ENCODE data around the gene RPS6KA5. TPM values are rescaled to one million over a fixed set of nuclear protein-coding genes. Genes with fewer than 3 reads are reported as not detected.
A peak's percentile ranks its signal among the peaks of the same experiment; 100 is the strongest.
"Not testable (repeated sequence)": the region's sequence is repeated elsewhere in the genome, so short reads cannot be mapped to it uniquely, and the experiment has no call there.

RPS6KA5 gene
- polyA plus RNA-seq, 3 donors from 2014 or later, result 11.1 to 19.0 (median 16.6) TPM

GRCh38 chr14:91087470-91087869, 27.0 kb upstream of the RPS6KA5 start:
- not testable (repeated sequence) for H3K4me1 Mint-ChIP-seq, H3K4me3 Mint-ChIP-seq, H3K36me3 Mint-ChIP-seq

DNA sequence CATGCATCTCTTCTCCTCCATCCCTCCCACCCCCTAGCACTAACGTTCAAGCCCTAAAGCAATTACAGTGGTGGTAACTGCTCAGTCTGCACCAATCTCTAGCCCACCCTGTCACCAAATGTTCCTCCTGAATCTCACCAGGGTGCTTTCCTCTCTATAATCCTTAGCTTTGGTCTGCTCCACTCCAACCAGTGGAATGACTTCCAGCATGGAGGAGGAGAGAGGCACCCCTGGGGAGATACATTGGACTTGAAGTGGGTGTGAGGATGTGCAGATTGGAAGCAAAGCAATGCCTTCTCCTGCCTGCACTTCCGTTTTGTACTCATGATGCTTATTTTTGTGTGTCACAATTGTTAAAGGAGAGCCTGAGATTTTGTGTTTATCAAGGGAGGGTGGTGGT, 24.1 kb upstream of the RPS6KA5 start:
- no peak overlapping the region for H3K4me3 Mint-ChIP-seq
- H3K27me3 Mint-ChIP-seq (ENCODE audit: low read depth in 3 of 3), result peaks cover 0 to 7% (median 3%) of the 10 kb centered on the region in 3 donors
- peaks cover 4 to 7% of the 10 kb centered on the region in 2 donors for H3K4me1 Mint-ChIP-seq
- no peaks in the 10 kb centered on the region for H3K9me3 Mint-ChIP-seq
- DNase-seq, result no peak
- no peak overlapping the region for H3K27ac Mint-ChIP-seq
- peaks cover 3 to 9% (median 5%) of the 10 kb centered on the region in 3 donors for H3K36me3 Mint-ChIP-seq

More at GRCh38 chr14:91087470-91087869, 27.0 kb upstream of the RPS6KA5 start:
- DNase-seq; H3K27me3 Mint-ChIP-seq (ENCODE audit: low read depth in 3 of 3); H3K9me3 Mint-ChIP-seq; H3K27ac Mint-ChIP-seq: not testable (repeated sequence)

DNA sequence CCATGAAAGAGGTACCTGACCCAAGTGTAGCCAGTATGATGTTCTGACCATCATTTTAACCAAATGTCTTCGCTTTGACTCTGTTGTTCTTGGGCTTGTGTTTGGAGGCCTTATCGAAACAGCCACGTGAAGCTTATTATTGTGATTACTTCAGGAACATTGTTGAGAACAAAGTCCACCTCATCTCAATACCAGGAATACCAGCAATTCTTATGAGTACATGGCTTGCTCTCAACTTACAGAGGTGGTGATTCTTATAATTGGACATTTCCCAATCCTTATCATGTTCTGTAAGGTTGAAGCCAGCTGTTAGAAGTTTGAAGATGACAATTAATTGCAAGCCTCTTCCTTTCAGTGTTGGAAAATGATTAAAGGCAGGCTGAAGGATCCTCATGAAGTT, 21.8 kb upstream of the RPS6KA5 start:
- H3K9me3 Mint-ChIP-seq, result no peaks in the 10 kb centered on the region
- peaks cover 0 to 7% (median 3%) of the 10 kb centered on the region in 3 donors for H3K27me3 Mint-ChIP-seq (ENCODE audit: low read depth in 3 of 3)
- H3K4me3 Mint-ChIP-seq, result no peak overlapping the region
- no peak for DNase-seq
- no peak overlapping the region for H3K27ac Mint-ChIP-seq
- peaks cover 23 to 29% of the 10 kb centered on the region in 2 donors for H3K4me1 Mint-ChIP-seq
- peaks cover 3 to 5% (median 5%) of the 10 kb centered on the region in 3 donors for H3K36me3 Mint-ChIP-seq

DNA sequence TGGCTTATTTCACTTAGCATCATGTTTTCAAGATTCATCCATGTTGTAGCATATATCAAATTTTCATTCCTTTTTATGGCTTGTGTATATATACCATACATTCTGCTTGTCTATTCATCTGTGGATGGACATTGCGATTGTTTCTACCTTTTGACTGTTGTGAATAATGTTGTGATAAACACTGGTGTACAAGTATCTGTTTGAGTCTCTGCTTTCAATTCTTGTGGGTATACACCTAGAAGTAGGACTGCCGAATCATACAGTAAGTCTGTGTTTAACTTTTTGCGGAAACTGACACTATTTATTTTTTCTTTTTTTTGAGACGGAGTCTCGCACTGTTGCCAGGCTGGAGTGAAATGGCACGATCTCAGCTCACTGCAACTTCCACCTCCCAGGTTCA, 19.6 kb upstream of the RPS6KA5 start:
- Mint-ChIP-seq H3K27ac (peak overlapping the region in 1 of 6 donors; percentile 27), H3K27me3 (ENCODE audit: low read depth in 3 of 3) (peaks cover 0 to 7% (median 2%) of the 10 kb centered on the region in 3 donors), H3K9me3 (no peaks in the 10 kb centered on the region), H3K4me3 (peak overlapping the region; percentile 4 to 33 (median 19)), H3K4me1 (peaks cover 34 to 42% of the 10 kb centered on the region in 2 donors), H3K36me3 (peaks cover 3 to 5% (median 5%) of the 10 kb centered on the region in 3 donors)
- no peak for DNase-seq

GRCh38 chr14:91078095-91078737, 17.8 kb upstream of the RPS6KA5 start:
- peak overlapping the region; percentile 64 to 81 (median 67) for H3K4me3 Mint-ChIP-seq
- no peaks in the 10 kb centered on the region for H3K9me3 Mint-ChIP-seq
- H3K4me1 Mint-ChIP-seq, result peaks cover 35 to 42% of the 10 kb centered on the region in 2 donors
- peaks cover 0 to 7% (median 2%) of the 10 kb centered on the region in 3 donors for H3K27me3 Mint-ChIP-seq (ENCODE audit: low read depth in 3 of 3)
- no peaks in the 10 kb centered on the region for H3K36me3 Mint-ChIP-seq
- H3K27ac Mint-ChIP-seq, result peak overlapping the region; percentile 75 to 90 (median 86)
- DNase-seq, result peak; percentile 56 to 70 (median 70)

DNA sequence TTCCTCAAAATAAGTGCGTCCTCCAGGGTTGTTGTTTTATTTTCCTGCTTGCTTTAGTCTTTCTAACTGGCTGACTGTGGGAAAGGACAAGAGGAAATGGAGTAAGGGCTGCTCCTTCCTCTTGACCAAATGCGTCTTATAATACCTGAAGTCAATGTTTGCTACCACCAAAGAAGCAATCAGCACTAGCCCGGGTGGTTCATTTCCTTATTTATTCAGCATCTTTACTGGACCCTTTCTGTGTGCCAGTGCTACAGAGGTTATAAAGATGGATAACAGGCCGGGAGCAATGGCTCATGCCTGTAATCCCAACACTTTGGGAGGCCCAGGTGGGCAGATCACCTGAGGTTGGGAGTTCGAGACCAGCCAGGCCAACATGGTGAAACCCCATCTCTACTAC, 15.1 kb upstream of the RPS6KA5 start:
- H3K27ac Mint-ChIP-seq, result no peak overlapping the region
- H3K4me1 Mint-ChIP-seq, result peaks cover 36 to 44% of the 10 kb centered on the region in 2 donors
- peaks cover 0 to under 1% (median 0%) of the 10 kb centered on the region in 3 donors for H3K36me3 Mint-ChIP-seq
- H3K9me3 Mint-ChIP-seq, result no peaks in the 10 kb centered on the region
- DNase-seq, result no peak
- H3K27me3 Mint-ChIP-seq (ENCODE audit: low read depth in 3 of 3), result peaks cover under 1 to 7% (median 2%) of the 10 kb centered on the region in 3 donors
- no peak overlapping the region for H3K4me3 Mint-ChIP-seq

DNA sequence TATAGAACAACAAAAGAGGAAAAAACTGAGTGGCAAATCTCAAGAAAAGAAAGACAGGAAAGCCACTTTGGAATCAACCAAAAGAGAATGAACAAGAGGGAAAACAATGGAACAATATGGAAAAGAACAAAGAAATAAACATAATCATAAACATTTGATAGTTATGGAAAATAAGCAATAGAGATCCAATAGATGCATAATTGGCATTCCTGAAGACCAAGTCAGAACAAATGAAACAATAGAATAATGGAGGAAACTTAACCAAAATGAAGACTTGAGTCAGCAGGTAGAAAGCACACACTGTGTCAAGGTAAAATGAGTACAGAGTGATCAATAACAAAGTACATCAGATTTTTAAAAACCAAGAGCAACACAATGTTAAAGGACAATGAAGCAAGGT, 10.1 kb upstream of the RPS6KA5 start:
- Mint-ChIP-seq H3K27ac (peak overlapping the region in 1 of 6 donors; percentile 42), H3K4me1 (peaks cover 46 to 49% of the 10 kb centered on the region in 2 donors), H3K4me3 (no peak overlapping the region), H3K27me3 (ENCODE audit: low read depth in 3 of 3) (peaks cover 5 to 13% (median 8%) of the 10 kb centered on the region in 3 donors), H3K9me3 (no peaks in the 10 kb centered on the region), H3K36me3 (peaks cover 0 to 6% (median 1%) of the 10 kb centered on the region in 3 donors)
- DNase-seq, result no peak

GRCh38 chr14:91068642-91069041, 8.2 kb upstream of the RPS6KA5 start:
- peak overlapping the region; percentile 61 to 86 (median 77) for H3K4me3 Mint-ChIP-seq
- H3K4me1 Mint-ChIP-seq, result peaks cover 63 to 69% of the 10 kb centered on the region in 2 donors
- peaks cover 4 to 11% (median 5%) of the 10 kb centered on the region in 3 donors for H3K27me3 Mint-ChIP-seq (ENCODE audit: low read depth in 3 of 3)
- H3K36me3 Mint-ChIP-seq, result peaks cover 2 to 7% (median 4%) of the 10 kb centered on the region in 3 donors
- H3K9me3 Mint-ChIP-seq, result no peaks in the 10 kb centered on the region
- DNase-seq, result no peak
- H3K27ac Mint-ChIP-seq, result peak overlapping the region; percentile 89 to 93 (median 92)

- Mint-ChIP-seq H3K27me3 (ENCODE audit: low read depth in 3 of 3) (peaks cover 4 to 16% (median 5%) of the 10 kb centered on the region in 3 donors), H3K4me1 (peaks cover 75 to 81% of the 10 kb centered on the region in 2 donors), H3K36me3 (peaks cover 4 to 7% (median 6%) of the 10 kb centered on the region in 3 donors), H3K4me3 (peak overlapping the region; percentile 54 to 86 (median 65)), H3K27ac (peak overlapping the region; percentile 87 to 95 (median 92)), H3K9me3 (no peaks in the 10 kb centered on the region)
- peak; percentile 22 to 35 (median 24) for DNase-seq
Observed at GRCh38 chr14:91067186-91067585, 6.7 kb upstream of the RPS6KA5 start.

- peak overlapping the region; percentile 76 to 94 (median 84) for H3K27ac Mint-ChIP-seq
- DNase-seq, result no peak
- H3K27me3 Mint-ChIP-seq (ENCODE audit: low read depth in 3 of 3), result peaks cover 2 to 16% (median 4%) of the 10 kb centered on the region in 3 donors
- H3K36me3 Mint-ChIP-seq, result peaks cover 4 to 6% (median 4%) of the 10 kb centered on the region in 3 donors
- H3K4me3 Mint-ChIP-seq, result peak overlapping the region in 2 of 5 donors; percentile 67 to 76
- H3K9me3 Mint-ChIP-seq, result no peaks in the 10 kb centered on the region
- H3K4me1 Mint-ChIP-seq, result peaks cover 73 to 76% of the 10 kb centered on the region in 2 donors
Observed at GRCh38 chr14:91065266-91065665, 4.8 kb upstream of the RPS6KA5 start.

DNA sequence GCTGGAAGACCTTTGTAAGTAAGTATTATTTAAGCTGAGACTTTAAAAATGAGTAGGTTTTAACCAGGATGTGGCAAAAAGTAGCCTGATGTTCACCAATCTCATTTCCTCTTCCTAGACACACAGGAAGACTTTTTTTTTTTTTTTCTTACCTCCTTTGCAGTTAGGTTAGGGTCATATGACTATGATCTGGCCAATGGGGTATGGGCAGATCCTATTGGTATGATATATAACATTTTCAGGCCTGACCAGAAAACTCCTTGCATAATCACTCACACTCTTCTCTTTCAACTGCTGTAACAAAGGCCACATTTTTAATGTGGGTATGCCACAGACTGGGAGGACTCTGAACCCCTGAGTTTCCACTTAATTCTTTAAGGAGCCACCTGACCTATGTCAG, 2.7 kb upstream of the RPS6KA5 start:
- no peaks in the 10 kb centered on the region for H3K9me3 Mint-ChIP-seq
- peak overlapping the region; percentile 59 to 82 (median 66) for H3K4me3 Mint-ChIP-seq
- DNase-seq, result peak; percentile 77 to 82 (median 80)
- H3K27me3 Mint-ChIP-seq (ENCODE audit: low read depth in 3 of 3), result peaks cover 2 to 12% (median 4%) of the 10 kb centered on the region in 3 donors
- H3K36me3 Mint-ChIP-seq, result peaks cover 4 to 6% (median 4%) of the 10 kb centered on the region in 3 donors
- peak overlapping the region; percentile 90 to 99 (median 94) for H3K27ac Mint-ChIP-seq
- peaks cover 66 to 71% of the 10 kb centered on the region in 2 donors for H3K4me1 Mint-ChIP-seq

DNA sequence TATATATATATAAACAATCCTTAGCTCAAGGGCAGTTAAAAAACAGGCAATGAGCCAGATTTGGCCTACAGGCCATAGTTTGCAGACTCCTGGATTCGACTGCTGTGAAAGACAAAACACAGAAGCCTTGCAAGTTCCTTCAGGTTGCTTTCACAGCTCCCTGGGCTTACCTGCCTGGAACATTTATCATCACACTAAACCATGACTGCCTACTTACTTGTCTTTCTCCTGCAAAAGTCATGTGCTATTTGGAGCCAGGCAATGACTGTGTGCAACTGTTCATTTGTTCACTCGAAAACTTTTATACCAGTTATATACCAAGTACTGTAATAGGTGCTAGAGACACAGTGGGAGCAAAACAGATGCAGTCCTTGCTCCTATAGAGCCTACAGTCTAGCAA, 2.2 kb upstream of the RPS6KA5 start:
- Mint-ChIP-seq H3K27ac (peak overlapping the region; percentile 90 to 99 (median 94)), H3K36me3 (peaks cover 4 to 6% (median 4%) of the 10 kb centered on the region in 3 donors), H3K4me1 (peaks cover 65 to 71% of the 10 kb centered on the region in 2 donors), H3K27me3 (ENCODE audit: low read depth in 3 of 3) (peaks cover 0 to 7% (median 2%) of the 10 kb centered on the region in 3 donors), H3K9me3 (no peaks in the 10 kb centered on the region), H3K4me3 (peak overlapping the region; percentile 59 to 82 (median 66))
- no peak for DNase-seq

GRCh38 chr14:91061056-91061887, 831 bp upstream of the RPS6KA5 start:
- peaks cover 0 to 5% (median 2%) of the 10 kb centered on the region in 3 donors for H3K27me3 Mint-ChIP-seq (ENCODE audit: low read depth in 3 of 3)
- H3K4me1 Mint-ChIP-seq, result peaks cover 51 to 64% of the 10 kb centered on the region in 2 donors
- peaks cover 4 to 6% (median 4%) of the 10 kb centered on the region in 3 donors for H3K36me3 Mint-ChIP-seq
- DNase-seq, result no peak
- H3K9me3 Mint-ChIP-seq, result no peaks in the 10 kb centered on the region
- no peak overlapping the region for H3K4me3 Mint-ChIP-seq
- H3K27ac Mint-ChIP-seq, result no peak overlapping the region
